Kidney (tissue), 14 donors: ENCODE results near the gene MATN1. TPM values are rescaled to one million over a fixed set of nuclear protein-coding genes. Genes with fewer than 3 reads are reported as not detected.
A peak's percentile ranks its signal among the peaks of the same experiment; 100 is the strongest.

ENCODE experiments used
- DNase-seq, 5 donors: peaks; one replicate each; pipeline ENCODE4 v3.0.0-alpha.2; 2013 to 2020
- FAIRE-seq: peaks from 2 replicates; lab custom pipeline; 2012; peaks lifted over from hg19 to GRCh38; lab: Jason Lieb, UNC
- H3K27ac ChIP-seq, 2 donors: one replicate each; pipeline ENCODE4 v1.7.0; 2013; ENCODE audit warnings: low read depth in 2 of 2, low read length in 2 of 2, inconsistent platforms in 1 of 2
- H3K27me3 ChIP-seq: one replicate; pipeline ENCODE4 v1.7.1; 2013; ENCODE audit warnings: low read length, inconsistent platforms; ENCODE audit not compliant: control insufficient read depth, insufficient read depth
- H3K36me3 ChIP-seq, 3 donors: one replicate each; pipeline versions ENCODE4 v1.7.0 to v1.7.1; 2013; ENCODE audit warnings: low read length in 3 of 3, control low read depth in 1 of 3, inconsistent platforms in 1 of 3; ENCODE audit not compliant: insufficient read depth in 3 of 3, control insufficient read depth in 2 of 3
- H3K4me1 ChIP-seq, 3 donors: one replicate each; pipeline versions ENCODE4 v1.7.0 to v1.7.1; 2013; ENCODE audit warnings: low read length in 3 of 3, inconsistent platforms in 1 of 3, low read depth in 1 of 3; ENCODE audit not compliant: control insufficient read depth in 2 of 3, insufficient read depth in 2 of 3
- H3K4me3 ChIP-seq, 3 donors: one replicate each; pipeline versions ENCODE4 v1.7.0 to v1.8.1; 2013; ENCODE audit warnings: low read length in 3 of 3, control low read depth in 1 of 3, inconsistent platforms in 1 of 3
- H3K9ac ChIP-seq, 3 donors: one replicate each; pipeline versions ENCODE4 v1.7.0 to v1.7.1; 2013; ENCODE audit warnings: low read length in 3 of 3, control low read depth in 1 of 3, inconsistent platforms in 1 of 3
- H3K9me3 ChIP-seq, 3 donors: one replicate each; pipeline versions ENCODE4 v1.7.0 to v1.7.1; 2013; ENCODE audit warnings: low read length in 3 of 3, control low read depth in 1 of 3, inconsistent platforms in 1 of 3; ENCODE audit not compliant: control insufficient read depth in 2 of 3, insufficient read depth in 1 of 3
- intact Hi-C: fragments of 100-400 bp; cut with DNase I; formaldehyde crosslinking; loops from one replicate; pipeline ENCODE4 v1.11.1; 2022
- polyA plus RNA-seq: library from polyadenylated mRNA; stranded (reverse); fragments of 350-450 nt; fragmentation: Illumina TruSeq; extraction: RNeasy Lipid Tissue Mini Kit (QIAGEN cat#74804); gene quantifications from one replicate; pipeline ENCODE4 v1.2.3, GENCODE V29; 2014; ENCODE audit warnings: low read depth, low replicate concordance; ENCODE audit not compliant: insufficient read depth
- total RNA-seq: library from RNA; stranded (reverse); fragmentation: NEBNext Ultra II Directional; extraction: Animal tissue kit (Norgen Biotek cat#: 25700); gene quantifications from one replicate; pipeline ENCODE4 v1.2.1, GENCODE V29; 2021
- TF ChIP-seq, protein P1 (sequence below): IDR thresholded peaks from 3 replicates; pipeline ENCODE4 v1.5.1; 2012; ENCODE audit warnings: mild to moderate bottlenecking, moderate library complexity, borderline replicate concordance; ENCODE audit not compliant: insufficient read depth; ENCODE audit errors: extremely low read depth
- donor health status: control.
- donor health status: control.
- donor health status: control.
- donor health status: control.
- donor health status: control.
- donor health status: DM: yes; HTN: yes; CAD: no.
- donor health status: Normal renal cell carcinoma (clear cell type).

MATN1 gene
- total and polyA plus RNA-seq, 2 donors from 2014 or later, result 0.13 TPM; not detected in 1

DNA sequence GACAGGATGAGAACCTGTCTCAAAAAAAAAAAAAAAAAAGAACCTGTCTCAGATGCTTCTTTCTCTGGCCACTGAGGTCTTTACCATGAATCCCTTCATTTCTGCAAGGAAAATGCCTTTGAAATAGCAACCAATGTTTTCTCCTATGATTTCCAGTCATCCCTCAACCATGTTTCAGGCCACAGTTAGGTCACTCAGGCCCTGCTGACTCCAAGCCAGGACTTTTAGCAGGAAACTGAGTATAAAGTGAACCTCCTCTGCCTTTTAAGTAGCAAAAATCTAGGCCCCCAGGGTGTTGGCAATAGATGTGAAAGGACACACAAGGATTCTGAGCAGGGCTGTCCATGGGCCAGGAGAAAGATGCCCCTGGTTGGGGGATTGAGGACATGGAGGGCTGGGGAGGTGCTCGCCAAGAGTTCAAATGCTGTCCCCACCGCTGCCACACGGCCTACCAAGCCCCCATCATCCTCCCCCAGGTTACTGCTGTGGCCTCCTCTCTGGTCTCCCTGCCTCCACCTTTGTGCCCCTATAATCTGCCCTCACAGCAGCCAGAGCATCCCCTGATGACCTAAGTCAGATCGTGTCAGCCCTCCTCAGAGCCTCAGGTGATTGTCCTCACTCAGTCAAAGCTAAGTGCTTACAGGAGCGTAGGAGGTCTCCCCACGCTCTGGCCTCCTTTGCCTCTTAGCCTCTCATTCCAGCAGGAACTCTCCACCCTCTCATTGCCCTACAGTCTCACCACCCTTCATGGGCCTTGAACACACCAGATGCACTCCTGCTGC, 54.6 kb downstream of the MATN1 start:
- peaks cover 0 to 3% (median 0%) of the 10 kb centered on the region in 3 donors for H3K9me3 ChIP-seq
- H3K36me3 ChIP-seq, result no peaks in the 10 kb centered on the region
- H3K27me3 ChIP-seq, result no peaks in the 10 kb centered on the region
- no peaks in the 10 kb centered on the region for H3K4me1 ChIP-seq
- intact Hi-C loops, result no loop called here
- DNase-seq (peak in 2 of 5 donors; percentile 16 to 43), FAIRE-seq (no peak)
- no peak overlapping the region for H3K4me3 ChIP-seq
- TF ChIP-seq, protein P1, sequence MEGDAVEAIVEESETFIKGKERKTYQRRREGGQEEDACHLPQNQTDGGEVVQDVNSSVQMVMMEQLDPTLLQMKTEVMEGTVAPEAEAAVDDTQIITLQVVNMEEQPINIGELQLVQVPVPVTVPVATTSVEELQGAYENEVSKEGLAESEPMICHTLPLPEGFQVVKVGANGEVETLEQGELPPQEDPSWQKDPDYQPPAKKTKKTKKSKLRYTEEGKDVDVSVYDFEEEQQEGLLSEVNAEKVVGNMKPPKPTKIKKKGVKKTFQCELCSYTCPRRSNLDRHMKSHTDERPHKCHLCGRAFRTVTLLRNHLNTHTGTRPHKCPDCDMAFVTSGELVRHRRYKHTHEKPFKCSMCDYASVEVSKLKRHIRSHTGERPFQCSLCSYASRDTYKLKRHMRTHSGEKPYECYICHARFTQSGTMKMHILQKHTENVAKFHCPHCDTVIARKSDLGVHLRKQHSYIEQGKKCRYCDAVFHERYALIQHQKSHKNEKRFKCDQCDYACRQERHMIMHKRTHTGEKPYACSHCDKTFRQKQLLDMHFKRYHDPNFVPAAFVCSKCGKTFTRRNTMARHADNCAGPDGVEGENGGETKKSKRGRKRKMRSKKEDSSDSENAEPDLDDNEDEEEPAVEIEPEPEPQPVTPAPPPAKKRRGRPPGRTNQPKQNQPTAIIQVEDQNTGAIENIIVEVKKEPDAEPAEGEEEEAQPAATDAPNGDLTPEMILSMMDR, result no peak
- H3K9ac ChIP-seq, result no peak overlapping the region
- no peak overlapping the region for H3K27ac ChIP-seq

DNA sequence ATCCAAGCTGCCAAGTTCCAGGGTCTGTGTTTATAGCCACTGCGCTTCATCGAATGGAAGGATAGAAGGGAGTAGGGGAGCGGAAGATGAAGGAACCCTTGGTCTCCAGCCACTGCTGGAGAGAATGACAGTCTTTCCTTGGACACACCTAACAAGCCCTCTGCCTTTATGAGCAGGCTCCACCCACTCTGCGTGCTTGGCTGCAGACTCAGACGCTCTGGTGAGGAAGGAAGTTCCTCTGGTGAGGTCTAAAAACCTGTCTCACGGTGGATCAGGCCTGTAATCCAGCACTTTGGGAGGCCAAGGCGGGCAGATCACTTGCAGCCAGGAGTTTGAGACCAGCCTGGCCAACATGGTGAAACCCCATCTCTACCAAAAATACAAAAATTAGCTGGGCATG, 55.4 kb downstream of the MATN1 start:
- Histone ChIP-seq H3K4me3 (no peak overlapping the region), H3K4me1 (no peaks in the 10 kb centered on the region), H3K9ac (no peak overlapping the region), H3K9me3 (peaks cover 0 to 3% (median 0%) of the 10 kb centered on the region in 3 donors), H3K27me3 (no peaks in the 10 kb centered on the region), H3K36me3 (no peaks in the 10 kb centered on the region), H3K27ac (no peak overlapping the region)
- no peak for FAIRE-seq
- DNase-seq, result peak in 2 of 5 donors; percentile 29 to 34
- TF ChIP-seq, protein P1, result no peak
- intact Hi-C loops, result no loop called here

DNA sequence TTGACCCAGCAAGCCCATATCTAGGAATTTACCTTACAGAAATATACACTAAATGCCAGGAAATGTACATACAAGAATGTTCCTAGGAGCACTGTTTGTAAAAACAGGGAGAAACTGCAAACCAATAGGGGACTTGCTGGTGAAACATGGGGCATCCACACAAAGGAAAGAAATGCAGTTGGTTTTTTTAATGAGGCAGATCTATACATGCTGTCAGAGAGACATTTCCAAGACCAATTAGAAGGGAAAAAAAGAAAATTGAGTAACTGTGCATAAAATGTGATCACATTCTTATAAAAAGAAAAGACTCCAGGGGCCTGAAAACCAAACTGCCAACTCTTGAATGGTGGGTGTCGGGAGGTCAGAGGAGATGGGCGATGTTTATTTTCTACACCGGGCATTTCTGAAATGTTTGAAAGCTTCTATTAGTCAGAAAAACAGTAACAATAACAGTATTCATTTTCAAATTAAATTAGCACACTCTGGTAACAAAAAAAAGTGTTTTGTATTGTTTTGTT, 56.6 kb downstream of the MATN1 start:
- Histone ChIP-seq H3K4me3 (no peak overlapping the region), H3K27ac (no peak overlapping the region), H3K9me3 (no peaks in the 10 kb centered on the region), H3K27me3 (no peaks in the 10 kb centered on the region), H3K9ac (no peak overlapping the region), H3K4me1 (no peaks in the 10 kb centered on the region), H3K36me3 (no peaks in the 10 kb centered on the region)
- TF ChIP-seq, protein P1, result no peak
- intact Hi-C loops, result no loop called here
- FAIRE-seq (no peak), DNase-seq (no peak)
